GM18951 (cell line): ENCODE results near the gene CCDC188.

Experiments
- POLR2A ChIP-seq: IDR thresholded peaks from 4 replicates; pipeline ENCODE4 v1.6.1; 2011; ENCODE audit warnings: mild to moderate bottlenecking; ENCODE audit not compliant: insufficient read length, insufficient read depth; ENCODE audit errors: extremely low read depth
- in situ Hi-C: fragments of 300-500 bp; cut with MboI; formaldehyde crosslinking; loops from one replicate; pipeline ENCODE4 v1.12.0; 2022; ENCODE audit warnings: low sequenced_read_pairs, mixed read lengths, inconsistent platforms; ENCODE audit not compliant: unreplicated experiment

The CCDC188 gene

DNA sequence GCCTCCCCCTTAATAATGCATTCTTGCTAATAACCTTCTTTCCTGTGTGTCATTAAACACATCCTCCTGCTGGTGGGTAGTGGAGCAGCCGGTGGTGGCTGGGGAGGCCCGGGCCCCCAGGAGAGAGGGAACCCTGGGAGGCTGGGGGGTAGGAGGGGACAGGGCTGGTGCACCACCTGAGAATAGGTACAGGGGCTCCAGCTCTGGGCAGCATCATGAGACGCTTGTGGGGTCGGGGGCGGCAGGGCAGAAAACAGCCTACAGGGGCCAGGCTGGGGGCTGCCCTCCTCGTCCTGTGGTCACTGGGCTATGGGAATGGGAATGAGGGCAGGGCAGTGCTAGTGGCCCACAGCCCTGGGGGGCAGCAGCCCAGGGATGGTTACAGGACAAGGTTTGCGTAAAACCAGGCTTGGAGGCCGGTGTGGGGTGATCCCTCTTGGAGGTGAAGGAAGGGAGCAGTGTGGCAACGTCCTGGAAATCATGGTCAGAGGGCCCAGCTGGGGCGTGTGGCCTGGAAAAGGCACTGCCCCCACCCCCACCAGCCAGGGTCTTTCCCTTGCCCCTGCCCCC is 18.5 kb upstream of the CCDC188 start:
- in situ Hi-C loops = no loop called here
- no peak for TF ChIP-seq POLR2A

GRCh38 chr22:20167643-20168322 is 16.9 kb upstream of the CCDC188 start:
- in situ Hi-C loops = no loop called here

DNA sequence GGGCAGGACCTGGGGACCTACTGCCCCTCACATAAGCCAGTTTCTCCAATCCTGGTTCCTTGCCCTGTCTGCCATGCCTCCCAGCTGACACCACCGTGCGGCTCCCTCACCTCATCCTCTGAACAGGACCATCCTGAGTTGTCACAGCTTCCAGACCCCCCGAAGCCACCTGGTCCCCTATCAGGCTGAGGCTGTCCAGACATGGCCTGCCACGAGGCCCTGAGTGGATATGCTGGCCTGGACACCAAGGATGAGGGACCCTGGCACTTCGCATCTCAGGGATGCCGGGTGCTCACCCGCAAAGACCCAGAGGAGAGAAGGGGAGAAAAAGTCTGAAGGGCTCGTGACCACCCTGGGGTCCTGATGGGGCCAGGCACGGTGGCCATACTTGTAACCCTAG is 15.8 kb upstream of the CCDC188 start:
- in situ Hi-C loops = no loop called here
- no peak for TF ChIP-seq POLR2A

More at GRCh38 chr22:20167643-20168322, 16.9 kb upstream of the CCDC188 start:
- TF ChIP-seq POLR2A = no peak

- no peak for TF ChIP-seq POLR2A
- in situ Hi-C loops = no loop called here
Measured at GRCh38 chr22:20165913-20166312, 15.1 kb upstream of the CCDC188 start.

- no peak for TF ChIP-seq POLR2A
- in situ Hi-C loops = no loop called here
Measured at GRCh38 chr22:20165421-20165820, 14.6 kb upstream of the CCDC188 start.

DNA sequence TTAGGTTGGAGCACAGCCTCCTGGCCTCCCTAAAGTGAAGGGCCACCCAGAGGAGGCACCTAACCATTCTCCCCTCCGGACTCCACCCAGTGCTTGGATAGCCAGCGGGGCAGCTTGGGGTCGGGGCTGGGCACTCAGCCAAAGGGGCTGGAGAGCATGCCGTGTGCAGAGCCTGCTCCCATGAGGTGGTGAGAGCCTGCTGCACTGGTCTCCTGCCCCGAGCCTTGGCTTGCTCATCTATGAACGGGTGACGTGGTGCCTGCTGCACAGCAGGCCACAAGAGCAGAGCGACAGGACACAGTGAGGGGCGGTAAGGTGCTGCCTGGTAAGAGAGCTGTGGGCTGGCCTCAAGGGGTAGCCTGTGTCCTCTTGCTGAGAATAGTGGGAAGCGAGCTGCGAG is 14.0 kb upstream of the CCDC188 start:
- in situ Hi-C loops = no loop called here
- TF ChIP-seq POLR2A = no peak

DNA sequence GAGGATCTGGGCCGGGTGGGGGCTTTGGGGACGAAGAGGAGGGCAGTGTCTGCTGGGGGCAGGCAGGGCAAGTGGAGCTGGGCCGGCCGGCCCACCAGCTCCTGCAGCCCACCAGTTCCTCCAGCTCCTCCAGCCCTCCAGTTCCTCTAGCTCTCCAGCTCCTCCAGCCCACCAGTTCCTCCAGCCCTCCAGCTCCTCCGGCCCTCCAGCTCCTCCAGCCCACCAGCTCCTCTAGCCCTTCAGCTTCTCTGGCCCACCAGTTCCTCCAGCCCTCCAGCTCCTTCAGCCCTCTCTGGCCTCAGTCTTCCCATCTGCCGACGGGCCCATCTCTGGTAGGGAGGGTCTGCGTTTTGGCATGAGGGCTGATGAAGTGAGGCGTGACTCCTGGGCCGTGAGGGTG is 9.2 kb upstream of the CCDC188 start:
- no peak for TF ChIP-seq POLR2A
- in situ Hi-C loops = no loop called here

DNA sequence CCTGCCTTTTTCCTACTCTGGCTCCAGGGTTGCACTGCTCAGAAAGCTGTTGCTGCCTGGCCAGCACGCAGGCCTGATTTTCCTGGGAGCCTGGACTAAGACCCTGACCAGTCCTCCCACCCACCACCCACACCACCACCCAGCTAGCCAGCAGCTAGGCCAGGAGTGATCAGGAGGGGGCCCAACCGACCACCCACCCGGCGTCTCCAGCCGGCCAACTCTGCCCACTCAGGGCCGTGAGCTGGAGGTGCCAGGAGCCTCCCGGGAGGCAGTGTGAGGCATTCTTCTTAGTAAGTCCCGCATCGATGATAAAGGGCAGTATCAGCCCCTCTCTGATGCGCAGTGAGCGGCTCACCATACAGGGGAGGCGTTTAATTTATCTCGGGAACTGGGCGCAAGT is 8.7 kb upstream of the CCDC188 start:
- in situ Hi-C loops = loop anchor here (10.0 kb wide), 1 partner anchor 135 kb away; no protein-coding TSS in a partner anchor

DNA sequence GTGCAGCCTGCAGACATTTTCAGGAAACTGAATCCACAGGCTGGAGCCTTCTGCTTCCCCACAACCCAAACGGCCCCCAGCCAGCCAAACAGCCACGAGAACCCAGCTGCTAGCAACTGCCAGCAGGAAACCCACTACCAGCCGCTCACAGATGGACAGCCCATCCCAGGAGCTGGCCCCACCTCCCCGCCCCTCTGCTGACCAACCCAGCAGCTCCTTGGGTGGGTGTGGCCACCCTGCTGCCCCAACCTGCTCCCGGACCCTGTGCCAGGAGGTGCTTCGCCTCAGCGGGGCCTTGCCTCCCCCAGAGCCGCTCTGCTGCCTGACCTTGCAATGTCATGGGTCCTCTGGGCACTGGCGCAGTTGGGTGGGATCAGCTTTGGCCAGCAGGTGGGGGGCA is 8.2 kb upstream of the CCDC188 start:
- in situ Hi-C loops = loop anchor here (10.0 kb wide), 1 partner anchor 136 kb away; no protein-coding TSS in a partner anchor
- TF ChIP-seq POLR2A = no peak

GRCh38 chr22:20158391-20159036 is 7.7 kb upstream of the CCDC188 start:
- no peak for TF ChIP-seq POLR2A
- in situ Hi-C loops = loop anchor here (10.0 kb wide), 1 partner anchor 136 kb away; no protein-coding TSS in a partner anchor

DNA sequence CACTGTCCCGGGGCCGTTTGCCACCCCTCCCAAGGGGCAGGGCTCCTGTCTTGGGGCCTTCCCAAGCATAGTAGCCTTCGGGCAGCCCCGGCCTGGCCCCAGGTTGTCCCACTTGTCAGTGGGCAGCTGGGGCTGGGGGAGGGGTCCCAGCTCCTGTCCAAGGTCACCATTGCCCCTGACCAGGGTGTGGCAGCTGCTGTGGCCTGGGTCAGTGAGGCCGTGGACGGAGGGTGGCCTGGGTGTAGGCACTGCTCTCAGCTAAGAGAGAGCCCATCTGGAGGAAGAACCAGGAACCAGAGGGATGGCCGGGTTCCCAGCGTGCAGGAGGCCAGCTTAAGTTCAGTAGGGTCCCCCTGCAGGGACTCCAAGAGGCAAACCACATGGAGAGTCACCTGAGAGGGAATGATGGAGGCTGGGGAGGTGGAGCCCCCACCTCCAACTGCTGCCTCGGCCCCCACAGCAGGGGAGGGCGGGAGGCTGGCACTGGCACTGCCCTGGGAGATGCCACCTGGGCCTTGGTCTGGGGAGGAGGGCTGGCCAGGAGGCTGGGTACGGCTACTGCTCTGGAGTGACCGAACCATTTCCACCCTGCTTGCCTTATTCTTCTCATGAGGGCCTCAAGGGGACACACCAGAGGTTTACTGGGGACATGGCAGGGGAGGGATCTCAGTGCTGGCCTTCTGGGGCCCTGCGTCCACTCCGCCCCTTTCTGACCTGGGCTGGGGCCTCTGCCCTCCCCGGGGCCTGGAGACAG is 6.8 kb upstream of the CCDC188 start:
- in situ Hi-C loops = loop anchor here (10.0 kb wide), 1 partner anchor 137 kb away; no protein-coding TSS in a partner anchor
- no peak for TF ChIP-seq POLR2A

GRCh38 chr22:20156611-20157429 is 6.0 kb upstream of the CCDC188 start:
- TF ChIP-seq POLR2A = no peak
- in situ Hi-C loops = loop anchor here (10.0 kb wide), 1 partner anchor 138 kb away; no protein-coding TSS in a partner anchor

DNA sequence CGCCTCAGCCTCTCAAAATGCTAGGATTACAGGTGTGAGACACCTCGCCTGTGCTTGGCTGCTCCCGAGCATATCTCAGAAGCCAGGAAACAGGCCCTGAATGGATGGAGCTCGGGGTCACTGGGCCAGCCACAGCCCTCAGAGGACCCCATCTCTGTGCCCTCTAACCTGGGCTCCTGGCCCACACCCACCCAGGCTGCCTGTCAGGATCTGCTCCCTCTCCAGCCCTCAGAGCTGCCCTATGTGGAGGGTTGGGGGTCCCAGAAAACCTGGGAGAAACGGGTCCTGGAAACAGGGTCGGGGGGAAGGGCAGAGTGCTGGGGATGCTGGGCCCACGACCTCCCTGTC is 5.2 kb upstream of the CCDC188 start:
- no peak for TF ChIP-seq POLR2A
- in situ Hi-C loops = loop anchor here (10.0 kb wide), 1 partner anchor 139 kb away; no protein-coding TSS in a partner anchor
